ENCODE data around the gene ELOB.

ELOB gene

GRCh38 chr16:2804728-2805127 lies 27.6 kb upstream of the ELOB start:
- Histone ChIP-seq H3K4me1 (ENCODE audit: insufficient read depth, low read length, poor library complexity, severe bottlenecking) (no peaks in the 10 kb centered on the region), H3K36me3 (ENCODE audit: insufficient read depth, low read length) (no peaks in the 10 kb centered on the region), H3F3A (ENCODE audit: low read depth) (no peaks in the 10 kb centered on the region), H3K9ac (ENCODE audit: low read depth, low read length, poor library complexity, severe bottlenecking) (no peak overlapping the region), H2AFZ (ENCODE audit: low read length) (no peak overlapping the region), H3K79me2 (ENCODE audit: insufficient read depth, low read length) (no peaks in the 10 kb centered on the region), H4K20me1 (ENCODE audit: insufficient read depth, low read length, poor library complexity, severe bottlenecking) (no peaks in the 10 kb centered on the region), H3K27me3 (ENCODE audit: insufficient read depth, low read length, poor library complexity, severe bottlenecking) (no peaks in the 10 kb centered on the region), H3K9me2 (replicated peaks; ENCODE audit: low read depth, low read length) (no peaks in the 10 kb centered on the region), H3K4me3 (ENCODE audit: low read length, poor library complexity, severe bottlenecking) (no peak overlapping the region), H3K9me3 (ENCODE audit: insufficient read depth, low read depth, low read length) (no peaks in the 10 kb centered on the region; the same call in 1 of the 2 replicates), H3K4me2 (ENCODE audit: low read depth, low read length, poor library complexity, severe bottlenecking) (no peak overlapping the region)
- TF ChIP-seq EZH2phosphoT487 (IDR thresholded peaks at IDR 0.05; ENCODE audit: borderline replicate concordance) (no peak), CTCF (conservative IDR thresholded peaks at IDR 0.05; ENCODE audit: low read length) (no peak)

GRCh38 chr16:2803545-2804195 lies 26.6 kb upstream of the ELOB start:
- H2AFZ ChIP-seq (ENCODE audit: low read length), result no peak overlapping the region
- H3K9ac ChIP-seq (ENCODE audit: low read depth, low read length, poor library complexity, severe bottlenecking), result no peak overlapping the region
- no peaks in the 10 kb centered on the region for H3K9me2 ChIP-seq (replicated peaks; ENCODE audit: low read depth, low read length)
- H3K36me3 ChIP-seq (ENCODE audit: insufficient read depth, low read length), result no peaks in the 10 kb centered on the region
- H3K4me1 ChIP-seq (ENCODE audit: insufficient read depth, low read length, poor library complexity, severe bottlenecking), result no peaks in the 10 kb centered on the region
- H3F3A ChIP-seq (ENCODE audit: low read depth), result no peaks in the 10 kb centered on the region
- H3K9me3 ChIP-seq (ENCODE audit: insufficient read depth, low read depth, low read length), result no peaks in the 10 kb centered on the region; the same call in 1 of the 2 replicates
- H3K4me2 ChIP-seq (ENCODE audit: low read depth, low read length, poor library complexity, severe bottlenecking), result no peak overlapping the region
- no peaks in the 10 kb centered on the region for H4K20me1 ChIP-seq (ENCODE audit: insufficient read depth, low read length, poor library complexity, severe bottlenecking)
- H3K79me2 ChIP-seq (ENCODE audit: insufficient read depth, low read length), result no peaks in the 10 kb centered on the region
- no peak overlapping the region for H3K4me3 ChIP-seq (ENCODE audit: low read length, poor library complexity, severe bottlenecking)
- TF ChIP-seq CTCF (conservative IDR thresholded peaks at IDR 0.05; ENCODE audit: low read length) (no peak), EZH2phosphoT487 (IDR thresholded peaks at IDR 0.05; ENCODE audit: borderline replicate concordance) (no peak)
- H3K27me3 ChIP-seq (ENCODE audit: insufficient read depth, low read length, poor library complexity, severe bottlenecking), result no peaks in the 10 kb centered on the region

- Histone ChIP-seq H3K79me2 (ENCODE audit: insufficient read depth, low read length) (no peaks in the 10 kb centered on the region), H2AFZ (ENCODE audit: low read length) (no peak overlapping the region), H3F3A (ENCODE audit: low read depth) (no peaks in the 10 kb centered on the region), H3K36me3 (ENCODE audit: insufficient read depth, low read length) (no peaks in the 10 kb centered on the region), H3K4me1 (ENCODE audit: insufficient read depth, low read length, poor library complexity, severe bottlenecking) (no peaks in the 10 kb centered on the region), H3K9me3 (ENCODE audit: insufficient read depth, low read depth, low read length) (no peaks in the 10 kb centered on the region; the same call in 1 of the 2 replicates), H3K27me3 (ENCODE audit: insufficient read depth, low read length, poor library complexity, severe bottlenecking) (no peaks in the 10 kb centered on the region), H3K4me2 (ENCODE audit: low read depth, low read length, poor library complexity, severe bottlenecking) (no peak overlapping the region), H4K20me1 (ENCODE audit: insufficient read depth, low read length, poor library complexity, severe bottlenecking) (no peaks in the 10 kb centered on the region), H3K9ac (ENCODE audit: low read depth, low read length, poor library complexity, severe bottlenecking) (no peak overlapping the region), H3K4me3 (ENCODE audit: low read length, poor library complexity, severe bottlenecking) (no peak overlapping the region), H3K9me2 (replicated peaks; ENCODE audit: low read depth, low read length) (no peaks in the 10 kb centered on the region)
- TF ChIP-seq CTCF (conservative IDR thresholded peaks at IDR 0.05; ENCODE audit: low read length), result no peak
- no peak for TF ChIP-seq EZH2phosphoT487 (IDR thresholded peaks at IDR 0.05; ENCODE audit: borderline replicate concordance)
These were observed 22.8 kb upstream of the ELOB start for GRCh38 chr16:2799859-2800226.
